Measurements from ENCODE around the gene MBD2. TPM values are rescaled to one million over a fixed set of nuclear protein-coding genes. Genes with fewer than 3 reads are reported as not detected.

The MBD2 gene
- total RNA-seq, 1 donor from 2014 or later, result 26.7 TPM

DNA sequence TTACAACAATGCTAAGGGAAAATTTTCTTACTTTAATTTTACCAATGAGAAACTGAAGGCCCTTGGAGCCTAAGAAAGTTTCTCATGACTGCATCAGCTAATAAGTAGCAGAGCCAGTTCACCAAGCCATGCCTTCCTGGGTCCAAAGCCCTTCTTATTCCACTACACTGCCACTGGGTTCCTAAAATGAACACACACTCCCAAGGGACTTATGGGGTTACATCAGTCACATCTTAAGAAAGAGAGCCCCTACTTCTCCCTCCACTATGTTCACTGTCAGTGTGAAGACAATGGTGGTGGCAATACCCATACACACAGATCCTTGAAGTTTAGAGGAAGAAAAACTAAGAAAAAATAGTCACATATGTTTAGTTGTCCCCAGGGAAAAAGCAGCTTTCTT lies 20.6 kb downstream of the MBD2 start:
- H3K4me3 ChIP-seq (ENCODE audit: low read depth, low read length), result no peak overlapping the region
- H3K36me3 ChIP-seq (ENCODE audit: control insufficient read depth, insufficient read depth, low read length), result peaks cover 2% of the 10 kb centered on the region
- DNase-seq (ENCODE audit: low read depth), result no peak
- TF ChIP-seq, protein P1, sequence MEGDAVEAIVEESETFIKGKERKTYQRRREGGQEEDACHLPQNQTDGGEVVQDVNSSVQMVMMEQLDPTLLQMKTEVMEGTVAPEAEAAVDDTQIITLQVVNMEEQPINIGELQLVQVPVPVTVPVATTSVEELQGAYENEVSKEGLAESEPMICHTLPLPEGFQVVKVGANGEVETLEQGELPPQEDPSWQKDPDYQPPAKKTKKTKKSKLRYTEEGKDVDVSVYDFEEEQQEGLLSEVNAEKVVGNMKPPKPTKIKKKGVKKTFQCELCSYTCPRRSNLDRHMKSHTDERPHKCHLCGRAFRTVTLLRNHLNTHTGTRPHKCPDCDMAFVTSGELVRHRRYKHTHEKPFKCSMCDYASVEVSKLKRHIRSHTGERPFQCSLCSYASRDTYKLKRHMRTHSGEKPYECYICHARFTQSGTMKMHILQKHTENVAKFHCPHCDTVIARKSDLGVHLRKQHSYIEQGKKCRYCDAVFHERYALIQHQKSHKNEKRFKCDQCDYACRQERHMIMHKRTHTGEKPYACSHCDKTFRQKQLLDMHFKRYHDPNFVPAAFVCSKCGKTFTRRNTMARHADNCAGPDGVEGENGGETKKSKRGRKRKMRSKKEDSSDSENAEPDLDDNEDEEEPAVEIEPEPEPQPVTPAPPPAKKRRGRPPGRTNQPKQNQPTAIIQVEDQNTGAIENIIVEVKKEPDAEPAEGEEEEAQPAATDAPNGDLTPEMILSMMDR (IDR thresholded peaks at IDR 0.05; ENCODE audit: insufficient read depth, low read length, poor library complexity, severe bottlenecking), result no peak
- H3K27me3 ChIP-seq (ENCODE audit: control insufficient read depth, insufficient read depth, low read length), result no peaks in the 10 kb centered on the region

DNA sequence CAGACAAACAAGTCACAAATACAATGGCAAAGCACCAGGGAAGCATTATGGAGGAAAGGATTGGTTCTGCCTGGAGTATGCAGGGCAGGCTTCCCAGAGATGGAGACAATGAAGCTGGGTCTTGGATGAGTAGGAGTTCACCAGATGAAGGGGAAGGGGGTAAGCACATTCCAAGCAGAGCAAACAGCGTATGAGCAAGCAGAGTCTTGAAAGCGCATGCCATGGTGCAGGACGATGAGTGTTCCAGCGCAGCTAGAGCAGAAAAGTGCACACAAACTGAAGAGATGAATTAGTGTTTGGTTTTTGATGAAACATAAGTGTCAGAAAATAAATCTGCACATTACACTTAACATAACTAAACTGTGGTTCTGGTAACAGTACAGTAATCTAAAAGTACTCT lies 21.6 kb downstream of the MBD2 start:
- H3K27me3 ChIP-seq (ENCODE audit: control insufficient read depth, insufficient read depth, low read length), result no peaks in the 10 kb centered on the region
- TF ChIP-seq, protein P1 (IDR thresholded peaks at IDR 0.05; ENCODE audit: insufficient read depth, low read length, poor library complexity, severe bottlenecking), result no peak
- H3K36me3 ChIP-seq (ENCODE audit: control insufficient read depth, insufficient read depth, low read length), result peaks cover 2% of the 10 kb centered on the region
- H3K4me3 ChIP-seq (ENCODE audit: low read depth, low read length), result no peak overlapping the region
- no peak for DNase-seq (ENCODE audit: low read depth)

DNA sequence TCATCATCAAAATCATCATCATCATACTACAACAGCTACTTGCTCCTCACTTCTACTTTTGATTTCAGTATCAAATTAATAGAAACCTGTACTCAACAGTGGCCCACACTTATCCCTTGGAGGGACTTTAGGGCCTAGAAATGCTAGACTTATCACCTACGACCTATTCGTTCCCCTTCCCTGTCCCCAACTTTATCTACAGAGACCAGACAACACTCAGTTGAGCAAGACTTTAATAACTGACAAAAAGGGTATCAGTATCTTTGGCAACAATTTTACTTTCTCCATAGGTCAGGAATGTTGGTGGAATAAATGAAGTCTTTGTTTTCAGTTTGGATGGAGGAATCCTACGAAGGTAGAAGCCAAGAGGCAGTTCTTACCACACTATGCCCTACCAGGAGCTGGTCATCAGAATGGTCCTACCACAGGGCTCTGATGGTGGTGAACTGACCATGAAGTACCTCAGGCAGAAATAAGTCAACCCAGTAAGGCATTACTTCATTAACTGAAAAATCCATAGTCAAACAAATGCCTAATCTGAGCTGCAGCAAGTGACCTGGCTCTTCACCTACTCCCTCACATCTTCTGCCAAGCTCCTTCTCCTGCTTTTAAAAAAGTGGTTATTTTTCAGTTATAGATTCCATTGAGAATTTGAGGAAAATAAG lies 26.6 kb downstream of the MBD2 start:
- no peaks in the 10 kb centered on the region for H3K27me3 ChIP-seq (ENCODE audit: control insufficient read depth, insufficient read depth, low read length)
- TF ChIP-seq, protein P1 (IDR thresholded peaks at IDR 0.05; ENCODE audit: insufficient read depth, low read length, poor library complexity, severe bottlenecking), result no peak
- DNase-seq (ENCODE audit: low read depth), result no peak
- H3K4me3 ChIP-seq (ENCODE audit: low read depth, low read length), result no peak overlapping the region
- H3K36me3 ChIP-seq (ENCODE audit: control insufficient read depth, insufficient read depth, low read length), result peaks cover 2% of the 10 kb centered on the region

DNA sequence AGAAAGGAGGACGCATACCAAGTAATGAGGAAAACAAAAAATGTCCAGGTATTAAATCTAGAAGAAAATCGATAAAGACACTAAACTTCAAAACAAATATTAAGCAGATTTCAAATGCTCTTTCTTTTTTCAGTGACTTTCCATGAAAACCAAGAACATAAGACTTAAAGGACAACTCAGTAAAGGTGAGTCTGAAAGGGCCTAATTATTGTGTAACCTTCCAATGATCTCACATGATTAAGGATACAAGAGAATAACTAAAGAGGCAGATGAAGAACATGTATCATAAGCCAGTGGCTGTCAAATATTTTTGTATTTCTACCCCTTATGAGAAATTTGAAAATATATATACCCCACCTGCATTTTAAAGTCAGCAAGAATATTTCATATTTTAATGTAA lies 30.7 kb downstream of the MBD2 start:
- no peaks in the 10 kb centered on the region for H3K27me3 ChIP-seq (ENCODE audit: control insufficient read depth, insufficient read depth, low read length)
- no peak for DNase-seq (ENCODE audit: low read depth)
- no peaks in the 10 kb centered on the region for H3K36me3 ChIP-seq (ENCODE audit: control insufficient read depth, insufficient read depth, low read length)
- TF ChIP-seq, protein P1 (IDR thresholded peaks at IDR 0.05; ENCODE audit: insufficient read depth, low read length, poor library complexity, severe bottlenecking), result no peak
- no peak overlapping the region for H3K4me3 ChIP-seq (ENCODE audit: low read depth, low read length)

DNA sequence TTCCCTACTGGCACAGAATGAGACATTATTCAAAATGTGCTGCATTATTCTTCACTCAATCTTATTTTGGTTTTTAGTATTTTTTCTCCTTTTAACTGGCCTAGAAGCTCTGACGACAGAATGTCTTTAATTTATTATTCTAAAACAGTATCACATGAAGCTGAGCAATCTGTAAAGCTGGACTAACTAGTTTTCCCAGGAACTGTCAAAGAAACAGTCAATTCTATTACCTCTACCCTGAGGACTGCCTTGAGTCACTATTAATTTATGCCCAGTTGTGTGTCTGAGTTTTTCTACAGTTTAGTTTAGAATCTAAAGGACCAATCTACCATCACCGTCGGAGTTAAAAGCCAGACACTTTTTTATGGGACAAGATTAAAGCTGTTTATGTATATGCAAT lies 31.6 kb downstream of the MBD2 start:
- H3K4me3 ChIP-seq (ENCODE audit: low read depth, low read length), result no peak overlapping the region
- H3K27me3 ChIP-seq (ENCODE audit: control insufficient read depth, insufficient read depth, low read length), result no peaks in the 10 kb centered on the region
- no peak for DNase-seq (ENCODE audit: low read depth)
- no peaks in the 10 kb centered on the region for H3K36me3 ChIP-seq (ENCODE audit: control insufficient read depth, insufficient read depth, low read length)
- TF ChIP-seq, protein P1 (IDR thresholded peaks at IDR 0.05; ENCODE audit: insufficient read depth, low read length, poor library complexity, severe bottlenecking), result no peak

DNA sequence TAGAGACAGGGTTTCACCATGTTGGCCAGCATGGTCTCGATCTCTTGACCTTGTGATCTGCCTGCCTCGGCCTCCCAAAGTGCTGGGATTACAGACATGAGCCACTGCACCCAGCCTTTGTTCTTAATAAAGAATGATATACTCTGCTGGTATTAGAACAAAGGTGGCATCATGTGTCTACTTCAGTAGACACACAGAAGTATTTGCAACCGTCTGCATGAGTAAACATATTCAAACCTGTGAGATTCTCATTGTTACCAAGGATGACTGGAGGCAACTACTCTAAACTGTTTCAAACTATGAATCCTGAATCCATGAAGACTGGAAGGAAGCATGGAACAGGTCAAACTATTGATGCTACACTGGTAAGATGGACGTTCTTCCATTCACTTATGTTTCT lies 32.1 kb downstream of the MBD2 start:
- DNase-seq (ENCODE audit: low read depth), result no peak
- no peak overlapping the region for H3K4me3 ChIP-seq (ENCODE audit: low read depth, low read length)
- H3K27me3 ChIP-seq (ENCODE audit: control insufficient read depth, insufficient read depth, low read length), result no peaks in the 10 kb centered on the region
- TF ChIP-seq, protein P1 (IDR thresholded peaks at IDR 0.05; ENCODE audit: insufficient read depth, low read length, poor library complexity, severe bottlenecking), result no peak
- H3K36me3 ChIP-seq (ENCODE audit: control insufficient read depth, insufficient read depth, low read length), result no peaks in the 10 kb centered on the region
